Measurements from ENCODE around the gene AKT2.

The AKT2 gene

GRCh38 chr19:40294560-40294959 lies 9.4 kb upstream of the AKT2 start:
- TF ChIP-seq TAF1 (IDR thresholded peaks at IDR 0.05; ENCODE audit: borderline replicate concordance, low read depth, low read length) (no peak), POLR2AphosphoS5 (IDR thresholded peaks at IDR 0.05; ENCODE audit: low read depth, low read length) (no peak), POLR2A (IDR thresholded peaks at IDR 0.05; ENCODE audit: low read depth, low read length) (no peak)
- no peak for DNase-seq (ENCODE audit: insufficient read length)
- FAIRE-seq, result peak; percentile 36

- TF ChIP-seq POLR2A (IDR thresholded peaks at IDR 0.05; ENCODE audit: low read depth, low read length), result no peak
- no peak for TF ChIP-seq POLR2AphosphoS5 (IDR thresholded peaks at IDR 0.05; ENCODE audit: low read depth, low read length)
- no peak for TF ChIP-seq TAF1 (IDR thresholded peaks at IDR 0.05; ENCODE audit: borderline replicate concordance, low read depth, low read length)
- FAIRE-seq (no peak), DNase-seq (ENCODE audit: insufficient read length) (no peak)
These were observed 1.9 kb upstream of the AKT2 start for GRCh38 chr19:40286971-40287421.

GRCh38 chr19:40286235-40286970 lies 1.3 kb upstream of the AKT2 start:
- FAIRE-seq, result no peak

GRCh38 chr19:40285353-40286234 lies 449 bp upstream of the AKT2 start:
- DNase-seq (ENCODE audit: insufficient read length), result peak; percentile 88
- peak; percentile 49; the same call in 1 of the 2 replicates for TF ChIP-seq POLR2A (IDR thresholded peaks at IDR 0.05; ENCODE audit: low read depth, low read length)
- peak; percentile 64; the same call in 1 of the 2 replicates for TF ChIP-seq POLR2AphosphoS5 (IDR thresholded peaks at IDR 0.05; ENCODE audit: low read depth, low read length)
- no peak for TF ChIP-seq TAF1 (IDR thresholded peaks at IDR 0.05; ENCODE audit: borderline replicate concordance, low read depth, low read length)
- FAIRE-seq, result peak; percentile 98

More at GRCh38 chr19:40286235-40286970, 1.3 kb upstream of the AKT2 start:
- DNase-seq (ENCODE audit: insufficient read length), result no peak
- TF ChIP-seq POLR2A (IDR thresholded peaks at IDR 0.05; ENCODE audit: low read depth, low read length), result no peak
- no peak for TF ChIP-seq POLR2AphosphoS5 (IDR thresholded peaks at IDR 0.05; ENCODE audit: low read depth, low read length)
- TF ChIP-seq TAF1 (IDR thresholded peaks at IDR 0.05; ENCODE audit: borderline replicate concordance, low read depth, low read length), result no peak

- FAIRE-seq (no peak), DNase-seq (ENCODE audit: insufficient read length) (no peak)
- TF ChIP-seq TAF1 (IDR thresholded peaks at IDR 0.05; ENCODE audit: borderline replicate concordance, low read depth, low read length), result no peak
- no peak for TF ChIP-seq POLR2A (IDR thresholded peaks at IDR 0.05; ENCODE audit: low read depth, low read length)
- no peak for TF ChIP-seq POLR2AphosphoS5 (IDR thresholded peaks at IDR 0.05; ENCODE audit: low read depth, low read length)
These were observed 969 bp downstream of the AKT2 start for GRCh38 chr19:40284251-40284500.

- no peak for DNase-seq (ENCODE audit: insufficient read length)
- no peak for FAIRE-seq
- TF ChIP-seq POLR2AphosphoS5 (IDR thresholded peaks at IDR 0.05; ENCODE audit: low read depth, low read length) (no peak), POLR2A (IDR thresholded peaks at IDR 0.05; ENCODE audit: low read depth, low read length) (no peak), TAF1 (IDR thresholded peaks at IDR 0.05; ENCODE audit: borderline replicate concordance, low read depth, low read length) (no peak)
These were observed 1.5 kb downstream of the AKT2 start for GRCh38 chr19:40283414-40284250.

GRCh38 chr19:40282920-40283319 lies 2.2 kb downstream of the AKT2 start:
- TF ChIP-seq TAF1 (IDR thresholded peaks at IDR 0.05; ENCODE audit: borderline replicate concordance, low read depth, low read length) (no peak), POLR2AphosphoS5 (IDR thresholded peaks at IDR 0.05; ENCODE audit: low read depth, low read length) (no peak), POLR2A (IDR thresholded peaks at IDR 0.05; ENCODE audit: low read depth, low read length) (no peak)
- no peak for FAIRE-seq

GRCh38 chr19:40282209-40282580 lies 3.0 kb downstream of the AKT2 start:
- FAIRE-seq (no peak), DNase-seq (ENCODE audit: insufficient read length) (no peak)
- no peak for TF ChIP-seq POLR2A (IDR thresholded peaks at IDR 0.05; ENCODE audit: low read depth, low read length)
- no peak for TF ChIP-seq POLR2AphosphoS5 (IDR thresholded peaks at IDR 0.05; ENCODE audit: low read depth, low read length)
- no peak for TF ChIP-seq TAF1 (IDR thresholded peaks at IDR 0.05; ENCODE audit: borderline replicate concordance, low read depth, low read length)

More at GRCh38 chr19:40282920-40283319, 2.2 kb downstream of the AKT2 start:
- DNase-seq (ENCODE audit: insufficient read length), result no peak

- no peak for DNase-seq (ENCODE audit: insufficient read length)
- TF ChIP-seq TAF1 (IDR thresholded peaks at IDR 0.05; ENCODE audit: borderline replicate concordance, low read depth, low read length), result no peak
- TF ChIP-seq POLR2AphosphoS5 (IDR thresholded peaks at IDR 0.05; ENCODE audit: low read depth, low read length), result no peak
- TF ChIP-seq POLR2A (IDR thresholded peaks at IDR 0.05; ENCODE audit: low read depth, low read length), result no peak
- FAIRE-seq, result no peak
These were observed 3.5 kb downstream of the AKT2 start for GRCh38 chr19:40281381-40282208.

- DNase-seq (ENCODE audit: insufficient read length) (no peak), FAIRE-seq (no peak)
- TF ChIP-seq POLR2A (IDR thresholded peaks at IDR 0.05; ENCODE audit: low read depth, low read length), result no peak
- TF ChIP-seq TAF1 (IDR thresholded peaks at IDR 0.05; ENCODE audit: borderline replicate concordance, low read depth, low read length), result no peak
- TF ChIP-seq POLR2AphosphoS5 (IDR thresholded peaks at IDR 0.05; ENCODE audit: low read depth, low read length), result no peak
These were observed 4.4 kb downstream of the AKT2 start for GRCh38 chr19:40280608-40281221.
